ENCODE results near the gene HERC2. TPM values are rescaled to one million over a fixed set of nuclear protein-coding genes. Genes with fewer than 3 reads are reported as not detected.

The HERC2 gene
- total and polyA plus RNA-seq, 2 of the 8 experiments (the other 6 are each of a cell fraction or from before 2014, with no cell fraction given): 83.0 to 88.7 TPM

DNA sequence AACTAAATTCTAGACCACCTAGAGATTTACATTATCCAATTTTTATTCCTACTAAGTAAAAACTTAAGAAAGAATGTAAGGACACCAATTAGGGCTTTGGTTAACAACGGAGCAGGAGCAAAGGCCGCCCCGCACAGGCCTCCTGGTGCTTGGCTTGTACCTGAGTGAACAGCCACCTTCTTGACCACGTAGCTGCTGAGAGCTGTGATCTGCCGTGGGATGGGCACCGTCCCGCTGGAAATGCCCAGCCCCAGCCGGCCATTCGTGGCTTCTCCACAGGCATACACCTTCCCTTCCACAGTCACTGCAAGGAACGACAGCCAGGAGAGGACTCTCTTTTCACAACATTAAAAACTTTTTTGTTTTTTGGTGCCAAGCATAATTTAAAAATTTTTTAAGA is 143.3 kb downstream of the HERC2 start:
- POLR2A ChIA-PET (ENCODE audit: partially characterized antibody): no interaction called here
- Histone ChIP-seq H3K23me2 (ENCODE audit: low read depth, low read length) (no peaks in the 10 kb centered on the region), H3K4me1 (replicated peaks in 1 of 4; ENCODE audit: control insufficient read depth in 3 of 4, insufficient read depth in 4 of 4, low read length in 3 of 4) (no peaks in the 10 kb centered on the region), H2AFZ (ENCODE audit: low read length) (no peak overlapping the region), H3K9me3 (ENCODE audit: insufficient read depth in 2 of 2, low read depth in 1 of 2, low read length in 1 of 2) (no peaks in the 10 kb centered on the region), H3K79me2 (ENCODE audit: control insufficient read depth in 1 of 2, insufficient read depth in 2 of 2, low read length in 2 of 2) (no peaks in the 10 kb centered on the region), H3K4me3 (ENCODE audit: extremely low read depth in 1 of 4, insufficient read depth in 2 of 4, low read depth in 3 of 4, low read length in 4 of 4) (no peak overlapping the region), H2BK12ac (ENCODE audit: low read depth, low read length) (no peak overlapping the region), H4K8ac (ENCODE audit: extremely low read depth, insufficient read depth, low read length) (no peak overlapping the region), H4K91ac (replicated peaks; ENCODE audit: insufficient read length, low read length) (no peak overlapping the region), H2AK5ac (ENCODE audit: low read depth, low read length) (no peak overlapping the region), H3K14ac (ENCODE audit: insufficient read length) (no peak overlapping the region), H3K9ac (replicated peaks in 1 of 4; ENCODE audit: extremely low read depth in 1 of 4, low read depth in 3 of 4, low read length in 3 of 4) (no peak overlapping the region), H3K36me3 (ENCODE audit: control insufficient read depth in 2 of 4, insufficient read depth in 4 of 4, low read length in 3 of 4) (peaks cover 11 to 37% (median 30%) of the 10 kb centered on the region in 4 experiments), H3K18ac (ENCODE audit: extremely low read depth, low read length) (no peak overlapping the region), H2BK20ac (ENCODE audit: low read length) (no peak overlapping the region), H4K20me1 (replicated peaks in 1 of 2; ENCODE audit: control insufficient read depth in 1 of 2, insufficient read depth in 2 of 2, low read length in 2 of 2) (peaks cover 1% of the 10 kb centered on the region in 2 experiments), H4K5ac (ENCODE audit: insufficient read length, low read depth, low read length) (no peak overlapping the region), H3K4ac (replicated peaks; ENCODE audit: insufficient read length, low read depth, low read length) (no peak overlapping the region), H3K27ac (ENCODE audit: low read depth, low read length) (no peak overlapping the region), H3K27me3 (replicated peaks in 1 of 4; ENCODE audit: control insufficient read depth in 3 of 4, extremely low read depth in 1 of 4, insufficient read depth in 3 of 4, low read length in 3 of 4) (no peaks in the 10 kb centered on the region), H2BK15ac (ENCODE audit: low read length) (no peak overlapping the region), H3K79me1 (ENCODE audit: low read depth, low read length) (no peaks in the 10 kb centered on the region), H2BK5ac (ENCODE audit: low read depth, low read length) (no peak overlapping the region), H2BK120ac (replicated peaks; ENCODE audit: low read depth, low read length) (no peak overlapping the region), H3K4me2 (ENCODE audit: insufficient read depth in 1 of 2, low read depth in 2 of 2, low read length in 2 of 2) (no peak overlapping the region), H3K56ac (replicated peaks; ENCODE audit: insufficient read length, low read depth, low read length) (no peak overlapping the region), H3K23ac (ENCODE audit: insufficient read length) (no peak overlapping the region)
- FAIRE-seq: no peak
- CTCF ChIA-PET (ENCODE audit: partially characterized antibody): interaction anchor here (0.8 to 1.2 kb wide), 2 partner anchors 12 to 14 kb away, joined by 3 read pairs; no protein-coding TSS in a partner anchor
- 93% methylated on average over 10 of the region's 10 CpGs; no CpG with 5 or more reads in 1 of the 2 experiments for WGBS, 2 experiments (ENCODE audit: extremely low coverage in 1 of 2, insufficient coverage in 1 of 2, insufficient read length in 1 of 2, insufficient replicate concordance in 2 of 2, low coverage in 1 of 2, low lambda C conversion rate in 2 of 2, missing lambda C conversion rate in 1 of 2)
- DNase-seq (ENCODE audit: low read depth in 1 of 2, low spot score in 2 of 2): no peak
- TF ChIP-seq YY1 (IDR thresholded peaks at IDR 0.05; ENCODE audit: low read depth, low read length) (no peak), TEAD4 (IDR thresholded peaks at IDR 0.05; ENCODE audit: low read depth, low read length) (no peak), BRCA1 (IDR thresholded peaks at IDR 0.05; ENCODE audit: low read depth, low read length) (no peak), KDM4A (IDR thresholded peaks at IDR 0.05; ENCODE audit: low read depth, low read length, severe bottlenecking) (no peak), CBX5 (IDR thresholded peaks at IDR 0.05; ENCODE audit: low read depth, low read length) (no peak), FOSL1 (IDR thresholded peaks at IDR 0.05; ENCODE audit: insufficient read depth, low read depth, low read length) (no peak), CREB1 (IDR thresholded peaks at IDR 0.05) (no peak), TCF12 (IDR thresholded peaks at IDR 0.05; ENCODE audit: low read depth, low read length) (no peak), SIN3A (conservative IDR thresholded peaks at IDR 0.05 in 1 of 2, IDR thresholded peaks at IDR 0.05 in 1 of 2; ENCODE audit: low read depth in 1 of 2, low read length in 2 of 2) (no peak), ATF3 (IDR thresholded peaks at IDR 0.05; ENCODE audit: insufficient read depth, low read depth, low read length) (no peak), ZNF274 (IDR thresholded peaks at IDR 0.05; ENCODE audit: borderline replicate concordance, extremely low read depth, low read length) (no peak), CHD2 (IDR thresholded peaks at IDR 0.05; ENCODE audit: low read length) (no peak), MAFK (IDR thresholded peaks at IDR 0.05; ENCODE audit: low read depth, low read length) (no peak)
